LoVo (cell line): ENCODE data around the gene GALE.

ENCODE experiments used
- DNase-seq: peaks from one replicate; pipeline ENCODE4 v3.0.0-alpha.2; 2016; ENCODE audit warnings: low spot score

Gene GALE

GRCh38 chr1:23751050-23751814 is 49.3 kb downstream of the GALE start:
- DNase-seq, result no peak

GRCh38 chr1:23748016-23748415 is 52.5 kb downstream of the GALE start:
- DNase-seq, result no peak
